ENCODE data around the gene PSMA3. TPM values are rescaled to one million over a fixed set of nuclear protein-coding genes. Genes with fewer than 3 reads are reported as not detected.

PSMA3 gene
- polyA plus RNA-seq, 3 donors, result 59.9 to 170 (median 147) TPM

DNA sequence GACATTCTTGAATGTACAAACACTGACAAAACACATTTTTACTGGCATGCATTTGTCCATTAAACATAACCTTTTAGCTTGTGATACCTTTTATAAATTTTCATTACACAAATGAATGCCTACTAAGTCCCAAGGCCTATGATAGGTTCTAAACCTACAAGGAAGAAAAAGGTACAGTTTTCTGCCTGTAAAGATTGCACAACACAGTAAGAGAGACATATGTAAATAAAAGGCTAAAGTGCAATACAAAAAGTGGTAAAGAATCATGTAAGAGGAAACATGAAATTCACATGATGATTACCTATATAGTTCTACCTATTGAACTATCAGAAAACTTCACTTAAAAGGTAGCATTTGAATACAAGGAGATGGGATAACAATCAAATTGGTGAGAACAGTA is 39.1 kb downstream of the PSMA3 start:
- Histone ChIP-seq H2AFZ (ENCODE audit: insufficient read depth, low read depth, low read length, poor library complexity, severe bottlenecking) (no peak overlapping the region), H3K36me3 (replicated peaks in 1 of 2; ENCODE audit: control insufficient read depth in 1 of 2, insufficient read depth in 2 of 2, low read length in 2 of 2) (peaks cover 50 to 82% of the 10 kb centered on the region in 2 donors), H3K9ac (ENCODE audit: insufficient read depth, low read length, poor library complexity, severe bottlenecking) (no peak overlapping the region), H3K79me2 (ENCODE audit: insufficient read depth, low read length) (peaks cover 88% of the 10 kb centered on the region), H3K9me3 (replicated peaks in 1 of 2; ENCODE audit: control insufficient read depth in 1 of 2, insufficient read depth in 1 of 2, low read length in 2 of 2) (no peaks in the 10 kb centered on the region), H3K27me3 (ENCODE audit: control insufficient read depth in 2 of 2, insufficient read depth in 2 of 2, low read length in 2 of 2) (no peaks in the 10 kb centered on the region), H3K4me3 (replicated peaks in 1 of 3; ENCODE audit: low read depth in 2 of 3, low read length in 3 of 3) (no peak overlapping the region), H3K27ac (ENCODE audit: low read depth in 1 of 2, low read length in 2 of 2) (peak overlapping the region in 1 of 2 donors; percentile 95), H3K4me2 (replicated peaks; ENCODE audit: extremely low read depth, low read length, poor library complexity, severe bottlenecking) (no peak overlapping the region), H4K20me1 (ENCODE audit: insufficient read depth, low read length) (peaks cover 90% of the 10 kb centered on the region), H3K4me1 (ENCODE audit: control insufficient read depth in 1 of 2, insufficient read depth in 2 of 2, low read length in 2 of 2) (peaks cover 18 to 25% of the 10 kb centered on the region in 2 donors)
- Mint-ChIP-seq H3K27ac (peak overlapping the region in 1 of 7 donors; percentile 67), H3K9me3 (no peaks in the 10 kb centered on the region), H3K27me3 (ENCODE audit: low read depth in 3 of 3) (no peaks in the 10 kb centered on the region), H3K36me3 (peaks cover 63 to 83% of the 10 kb centered on the region in 2 donors), H3K4me1 (peaks cover 29% of the 10 kb centered on the region), H3K4me3 (no peak overlapping the region)
- no peak for DNase-seq
- TF ChIP-seq, protein P1, sequence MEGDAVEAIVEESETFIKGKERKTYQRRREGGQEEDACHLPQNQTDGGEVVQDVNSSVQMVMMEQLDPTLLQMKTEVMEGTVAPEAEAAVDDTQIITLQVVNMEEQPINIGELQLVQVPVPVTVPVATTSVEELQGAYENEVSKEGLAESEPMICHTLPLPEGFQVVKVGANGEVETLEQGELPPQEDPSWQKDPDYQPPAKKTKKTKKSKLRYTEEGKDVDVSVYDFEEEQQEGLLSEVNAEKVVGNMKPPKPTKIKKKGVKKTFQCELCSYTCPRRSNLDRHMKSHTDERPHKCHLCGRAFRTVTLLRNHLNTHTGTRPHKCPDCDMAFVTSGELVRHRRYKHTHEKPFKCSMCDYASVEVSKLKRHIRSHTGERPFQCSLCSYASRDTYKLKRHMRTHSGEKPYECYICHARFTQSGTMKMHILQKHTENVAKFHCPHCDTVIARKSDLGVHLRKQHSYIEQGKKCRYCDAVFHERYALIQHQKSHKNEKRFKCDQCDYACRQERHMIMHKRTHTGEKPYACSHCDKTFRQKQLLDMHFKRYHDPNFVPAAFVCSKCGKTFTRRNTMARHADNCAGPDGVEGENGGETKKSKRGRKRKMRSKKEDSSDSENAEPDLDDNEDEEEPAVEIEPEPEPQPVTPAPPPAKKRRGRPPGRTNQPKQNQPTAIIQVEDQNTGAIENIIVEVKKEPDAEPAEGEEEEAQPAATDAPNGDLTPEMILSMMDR (IDR thresholded peaks at IDR 0.05), result no peak
- intact Hi-C loops (cut with micrococcal nuclease), result loop anchor here in 1 of 2 donors (5.0 kb wide), 1 partner anchor 41 kb away; the partner anchor contains the start of gene PSMA3

DNA sequence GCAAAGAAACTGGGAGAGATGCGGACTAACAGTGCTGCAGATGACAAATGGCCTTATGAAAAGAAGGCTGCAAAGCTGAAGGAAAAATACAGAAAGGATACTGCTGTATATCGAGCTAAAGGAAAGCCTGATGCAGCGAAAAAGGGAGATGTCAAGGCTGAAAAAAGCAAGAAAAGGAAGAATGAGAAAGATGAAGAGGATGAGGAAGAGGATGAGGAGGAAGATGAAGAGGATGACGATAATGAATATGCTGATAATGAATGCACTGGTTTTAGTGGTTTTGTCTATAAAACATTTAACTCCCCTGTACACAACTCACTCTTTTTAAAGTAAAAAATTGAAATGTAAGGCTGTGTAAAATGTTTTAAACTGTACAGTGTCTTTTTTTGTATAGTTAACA is 40.5 kb downstream of the PSMA3 start:
- Mint-ChIP-seq H3K9me3 (no peaks in the 10 kb centered on the region), H3K4me3 (no peak overlapping the region), H3K27ac (peak overlapping the region in 1 of 7 donors; percentile 31), H3K27me3 (ENCODE audit: low read depth in 3 of 3) (no peaks in the 10 kb centered on the region), H3K4me1 (peaks cover 31% of the 10 kb centered on the region), H3K36me3 (peaks cover 69 to 84% of the 10 kb centered on the region in 2 donors)
- DNase-seq, result no peak
- Histone ChIP-seq H3K27me3 (ENCODE audit: control insufficient read depth in 2 of 2, insufficient read depth in 2 of 2, low read length in 2 of 2) (no peaks in the 10 kb centered on the region), H3K4me1 (ENCODE audit: control insufficient read depth in 1 of 2, insufficient read depth in 2 of 2, low read length in 2 of 2) (peaks cover 18 to 25% of the 10 kb centered on the region in 2 donors), H3K9me3 (replicated peaks in 1 of 2; ENCODE audit: control insufficient read depth in 1 of 2, insufficient read depth in 1 of 2, low read length in 2 of 2) (no peaks in the 10 kb centered on the region), H3K4me3 (replicated peaks in 1 of 3; ENCODE audit: low read depth in 2 of 3, low read length in 3 of 3) (no peak overlapping the region), H3K9ac (ENCODE audit: insufficient read depth, low read length, poor library complexity, severe bottlenecking) (no peak overlapping the region), H3K4me2 (replicated peaks; ENCODE audit: extremely low read depth, low read length, poor library complexity, severe bottlenecking) (no peak overlapping the region), H3K36me3 (replicated peaks in 1 of 2; ENCODE audit: control insufficient read depth in 1 of 2, insufficient read depth in 2 of 2, low read length in 2 of 2) (peaks cover 54 to 82% of the 10 kb centered on the region in 2 donors), H3K79me2 (ENCODE audit: insufficient read depth, low read length) (peaks cover 88% of the 10 kb centered on the region), H3K27ac (ENCODE audit: low read depth in 1 of 2, low read length in 2 of 2) (peak overlapping the region in 1 of 2 donors; percentile 95), H2AFZ (ENCODE audit: insufficient read depth, low read depth, low read length, poor library complexity, severe bottlenecking) (no peak overlapping the region), H4K20me1 (ENCODE audit: insufficient read depth, low read length) (peaks cover 93% of the 10 kb centered on the region)
- TF ChIP-seq, protein P1 (IDR thresholded peaks at IDR 0.05), result no peak
- intact Hi-C loops (cut with micrococcal nuclease), result no loop called here
- 98% methylated on average over 3 of the region's 4 CpGs for WGBS (ENCODE audit: insufficient coverage)

Data from CD14-positive monocyte (primary cell).